B cell (primary cell): ENCODE results near the gene PHF8.

ENCODE experiments used
- CTCF ChIP-seq: fragments of 200-600 bp; IDR thresholded peaks from one replicate; pipeline ENCODE4 v1.8.0; 2022; ENCODE audit warnings: antibody characterized with exemption, mild to moderate bottlenecking
- EZH2 ChIP-seq: IDR thresholded peaks from 2 replicates; pipeline ENCODE4 v1.6.1; 2012; ENCODE audit warnings: borderline replicate concordance, low read depth, mild to moderate bottlenecking, moderate library complexity, low read length; ENCODE audit not compliant: insufficient read depth, poor library complexity, severe bottlenecking

GRCh38 chrX:54029529-54030143 is 14.6 kb downstream of the PHF8 start:
- no peak for TF ChIP-seq EZH2
- TF ChIP-seq CTCF: no peak
